Right cardiac atrium (tissue), 5 donors: Measurements from ENCODE around the gene RFESD. TPM values are rescaled to one million over a fixed set of nuclear protein-coding genes. Genes with fewer than 3 reads are reported as not detected.
A peak's percentile ranks its signal among the peaks of the same experiment; 100 is the strongest.

Experiments
- ATAC-seq, 2 donors: fragments of 200-7000 bp; cut with Tn5 transposase; one replicate each; pipeline versions ENCODE4 v1.8.0 to v1.9.1; 2020; ENCODE audit warnings: moderate library complexity in 2 of 2, mild to moderate bottlenecking in 1 of 2
- DNase-seq, 3 donors: peaks; one replicate each; pipeline ENCODE4 v3.0.0-alpha.2; 2020
- H3K27ac ChIP-seq: one replicate; pipeline ENCODE4 v1.5.1; 2013; ENCODE audit warnings: mild to moderate bottlenecking, low read length, control low read depth, moderate library complexity
- H3K27me3 ChIP-seq: one replicate; pipeline ENCODE4 v1.6.1; 2013; ENCODE audit not compliant: control insufficient read depth, insufficient read depth
- H3K4me1 ChIP-seq: one replicate; pipeline ENCODE4 v1.6.1; 2013; ENCODE audit warnings: low read length; ENCODE audit not compliant: control insufficient read depth, insufficient read depth
- H3K4me3 ChIP-seq: one replicate; pipeline ENCODE4 v1.5.1; 2013; ENCODE audit warnings: low read length, control low read depth
- H3K9me3 ChIP-seq: one replicate; pipeline ENCODE4 v1.6.1; 2013; ENCODE audit warnings: low read length; ENCODE audit not compliant: control insufficient read depth
- WGBS: extraction: QIAGEN DNeasy Blood & Tissue Kit; methylation state at CpG from one replicate; pipeline ENCODE4 v1.1.7; 2013; 5-methylcytosine and 5-hydroxymethylcytosine counted together
- intact Hi-C, 4 donors: fragments of 100-400 bp; cut with DNase I; formaldehyde crosslinking; loops; one replicate each; pipeline versions ENCODE4 v1.11.0 to v1.14.0; 2022 to 2023
- long read RNA-seq, 4 donors: library from polyadenylated mRNA; unstranded; transcript quantifications; one replicate each; pipeline ENCODE4 v2.0.0, GENCODE V29; 2020 to 2021
- polyA plus RNA-seq: library from polyadenylated mRNA; stranded (reverse); fragments of 200-250 nt; gene quantifications from one replicate; pipeline ENCODE4 v1.2.3, GENCODE V29; 2013
- total RNA-seq, 4 donors: library from RNA; stranded (reverse); fragmentation: NEBNext Ultra II Directional; extraction: Animal tissue kit (Norgen Biotek cat#: 25700); gene quantifications; one replicate each; pipeline ENCODE4 v1.2.1, GENCODE V29; 2021
- donor health status: healthy with polysubstance abuse.
- donor health status: DM: no; HTN: yes; CAD: no.
- donor health status: DM: no; HTN: no; CAD: no.
- donor health status: DM: no; HTN: yes; CAD: no; lungs with severe emphysema.
- donor health status: DM: yes; HTN: yes; CAD: no.

The RFESD gene
- total RNA-seq (1 to 10 TPM; 3.4 to 9.4 (median 4.9) TPM), polyA plus RNA-seq (3.2 TPM)
- long read RNA-seq, donor 1, partial matches to known transcripts = 0 of 3 reads
- long read RNA-seq, donor 1, other reads (novel, unspliced or antisense) = 0 of 3 reads
- long read RNA-seq, donor 2, partial matches to known transcripts = 0 of 3 reads
- long read RNA-seq, donor 2, other reads (novel, unspliced or antisense) = 1 of 3 reads
- long read RNA-seq, donor 3, partial matches to known transcripts = 0 of 2 reads
- long read RNA-seq, donor 3, other reads (novel, unspliced or antisense) = 2 of 2 reads
- long read RNA-seq, donor 4, partial matches to known transcripts = 0 of 5 reads
- long read RNA-seq, donor 4, other reads (novel, unspliced or antisense) = 2 of 5 reads

DNA sequence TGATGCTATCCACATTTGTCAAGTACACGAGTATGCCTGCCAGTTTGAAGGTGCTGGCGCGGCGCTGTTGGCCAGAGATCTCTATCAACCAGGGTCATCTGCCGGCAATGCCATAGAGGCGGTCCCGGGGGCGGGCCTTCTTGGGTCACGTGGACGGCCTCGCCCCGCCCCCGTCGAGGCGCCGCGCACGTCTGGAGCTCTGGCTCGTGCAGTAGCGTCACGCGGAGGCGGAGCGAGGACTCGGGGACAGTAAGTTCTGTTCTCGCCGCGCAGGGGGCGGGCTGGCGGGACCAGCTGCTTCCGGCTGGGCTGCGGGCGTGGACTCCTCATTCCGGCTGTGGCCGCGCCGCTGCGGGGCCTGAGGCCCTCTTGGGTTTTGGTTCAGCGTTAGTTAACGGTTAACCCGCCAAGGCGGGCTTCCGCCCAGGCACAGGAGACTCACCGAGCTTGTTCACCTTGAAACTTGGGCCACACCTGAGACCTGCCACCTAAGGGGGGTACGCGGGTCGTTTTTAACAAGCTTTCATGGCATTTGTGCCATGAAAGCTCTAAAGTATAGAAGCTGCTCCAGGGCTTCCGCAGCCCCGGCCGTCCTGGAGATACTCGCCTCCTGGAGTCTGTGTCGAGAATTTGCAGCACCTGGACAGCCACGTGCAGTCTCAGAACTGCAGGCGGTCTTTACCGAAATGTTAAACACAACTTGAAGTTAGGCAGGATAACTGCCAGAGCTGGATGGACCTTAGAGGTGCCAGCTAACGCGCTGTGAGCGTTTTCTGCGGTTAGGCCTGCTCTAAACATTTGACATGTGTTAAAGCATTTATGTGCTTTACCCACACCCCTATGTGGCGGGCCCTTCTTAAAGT is at the start of gene RFESD:
Gene RFESD, plus strand, starts transcription at position 209 of the 863 bp plus-strand sequence. CDS start 5,495 bp downstream, outside the sequence.
- intact Hi-C loops = loop anchor here in 2 of 4 donors (5.0 kb wide), 3 partner anchors 86 to 201 kb away; partner anchors contain the start of gene RHOBTB3 (in 1 of the 2)
- WGBS = under 1% methylated on average over 60 of the region's 60 CpGs
- Histone ChIP-seq H3K4me1 (no peaks in the 10 kb centered on the region), H3K27ac (peak within 1 kb of the TSS; percentile 93), H3K27me3 (no peaks in the 10 kb centered on the region), H3K4me3 (peak within 1 kb of the TSS; percentile 62), H3K9me3 (no peaks in the 10 kb centered on the region)
- DNase-seq = peak; percentile 99 to 100 (median 100)
- peak; percentile 99 to 100 for ATAC-seq

DNA sequence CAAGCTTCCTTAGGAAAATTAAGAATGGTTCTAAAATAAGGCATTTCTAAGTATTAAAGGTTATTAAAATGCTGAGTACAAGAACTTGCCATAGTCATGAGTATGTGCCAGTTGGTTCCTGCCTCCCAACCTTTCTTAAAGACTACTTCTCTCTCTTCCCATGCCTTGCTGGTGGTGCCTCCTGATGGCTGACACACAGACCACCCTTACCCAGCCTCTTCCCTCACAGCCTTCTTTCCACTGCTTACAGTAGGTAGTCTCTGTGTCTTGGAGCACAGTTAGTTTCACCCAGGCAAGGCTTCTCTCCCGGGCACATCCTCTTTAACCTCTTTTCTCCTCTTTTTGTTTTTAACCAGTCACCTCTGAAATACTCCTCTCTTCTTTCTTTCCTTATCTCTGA is 47.3 kb upstream of the RFESD start:
- no peaks in the 10 kb centered on the region for H3K9me3 ChIP-seq
- ATAC-seq = no peak
- no peak for DNase-seq
- 85% methylated on average over 1 of the region's 1 CpG for WGBS
- no peak overlapping the region for H3K27ac ChIP-seq
- no peaks in the 10 kb centered on the region for H3K4me1 ChIP-seq
- intact Hi-C loops = no loop called here
- H3K27me3 ChIP-seq = no peaks in the 10 kb centered on the region
- H3K4me3 ChIP-seq = no peak overlapping the region

GRCh38 chr5:95600557-95600956 is 46.0 kb upstream of the RFESD start:
- 57% methylated on average over 1 of the region's 1 CpG for WGBS
- no peaks in the 10 kb centered on the region for H3K9me3 ChIP-seq
- no peak for DNase-seq
- no peaks in the 10 kb centered on the region for H3K27me3 ChIP-seq
- H3K4me3 ChIP-seq = no peak overlapping the region
- no peaks in the 10 kb centered on the region for H3K4me1 ChIP-seq
- intact Hi-C loops = no loop called here
- ATAC-seq = no peak
- no peak overlapping the region for H3K27ac ChIP-seq

GRCh38 chr5:95605786-95606185 is 40.8 kb upstream of the RFESD start:
- intact Hi-C loops = no loop called here
- ATAC-seq = no peak
- Histone ChIP-seq H3K9me3 (no peaks in the 10 kb centered on the region), H3K27me3 (no peaks in the 10 kb centered on the region), H3K27ac (no peak overlapping the region), H3K4me1 (no peaks in the 10 kb centered on the region), H3K4me3 (no peak overlapping the region)
- WGBS = 97% methylated on average over 5 of the region's 5 CpGs
- no peak for DNase-seq

GRCh38 chr5:95606419-95606818 is 40.2 kb upstream of the RFESD start:
- intact Hi-C loops = no loop called here
- no peak overlapping the region for H3K4me3 ChIP-seq
- H3K9me3 ChIP-seq = no peaks in the 10 kb centered on the region
- no peaks in the 10 kb centered on the region for H3K4me1 ChIP-seq
- 95% methylated on average over 1 of the region's 1 CpG for WGBS
- no peaks in the 10 kb centered on the region for H3K27me3 ChIP-seq
- no peak overlapping the region for H3K27ac ChIP-seq
- ATAC-seq (no peak), DNase-seq (no peak)

- intact Hi-C loops = no loop called here
- no peak for ATAC-seq
- no peak for DNase-seq
- Histone ChIP-seq H3K27me3 (no peaks in the 10 kb centered on the region), H3K27ac (no peak overlapping the region), H3K4me1 (no peaks in the 10 kb centered on the region), H3K4me3 (no peak overlapping the region), H3K9me3 (no peaks in the 10 kb centered on the region)
- WGBS = 76% methylated on average over 3 of the region's 3 CpGs
These were observed 36.9 kb upstream of the RFESD start for GRCh38 chr5:95609711-95610110.

DNA sequence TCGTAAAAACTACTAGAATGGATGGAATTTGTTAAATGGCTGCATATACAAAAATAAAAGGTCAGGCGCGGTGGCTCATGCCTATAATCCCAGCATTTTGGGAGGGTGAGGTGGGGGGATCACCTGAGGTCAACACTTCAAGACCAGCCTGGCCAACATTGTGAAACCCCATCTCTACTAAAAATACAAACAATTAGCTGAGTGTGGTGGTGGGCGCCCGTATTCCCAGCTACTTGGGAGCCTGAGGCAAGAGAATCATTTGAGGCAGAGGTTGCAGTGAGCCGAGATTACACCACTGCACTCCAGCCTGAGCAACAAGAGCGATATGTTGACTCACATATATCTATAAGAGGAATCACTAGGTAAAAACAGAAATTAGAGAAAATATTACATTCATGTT is 36.0 kb upstream of the RFESD start:
- Histone ChIP-seq H3K27ac (no peak overlapping the region), H3K4me1 (no peaks in the 10 kb centered on the region), H3K27me3 (no peaks in the 10 kb centered on the region), H3K4me3 (no peak overlapping the region), H3K9me3 (no peaks in the 10 kb centered on the region)
- DNase-seq = no peak
- intact Hi-C loops = no loop called here
- WGBS = 96% methylated on average over 7 of the region's 7 CpGs
- no peak for ATAC-seq

- Histone ChIP-seq H3K27ac (no peak overlapping the region), H3K9me3 (no peaks in the 10 kb centered on the region), H3K4me3 (no peak overlapping the region), H3K27me3 (no peaks in the 10 kb centered on the region), H3K4me1 (no peaks in the 10 kb centered on the region)
- DNase-seq (no peak), ATAC-seq (no peak)
- intact Hi-C loops = no loop called here
- 94% methylated on average over 3 of the region's 3 CpGs for WGBS
These were observed 35.2 kb upstream of the RFESD start for GRCh38 chr5:95611396-95611795.

- Histone ChIP-seq H3K27me3 (no peaks in the 10 kb centered on the region), H3K9me3 (no peaks in the 10 kb centered on the region), H3K4me3 (no peak overlapping the region), H3K27ac (no peak overlapping the region), H3K4me1 (no peaks in the 10 kb centered on the region)
- 96% methylated on average over 1 of the region's 1 CpG for WGBS
- DNase-seq = no peak
- no peak for ATAC-seq
- intact Hi-C loops = no loop called here
These were observed 33.1 kb upstream of the RFESD start for GRCh38 chr5:95613514-95613913.

DNA sequence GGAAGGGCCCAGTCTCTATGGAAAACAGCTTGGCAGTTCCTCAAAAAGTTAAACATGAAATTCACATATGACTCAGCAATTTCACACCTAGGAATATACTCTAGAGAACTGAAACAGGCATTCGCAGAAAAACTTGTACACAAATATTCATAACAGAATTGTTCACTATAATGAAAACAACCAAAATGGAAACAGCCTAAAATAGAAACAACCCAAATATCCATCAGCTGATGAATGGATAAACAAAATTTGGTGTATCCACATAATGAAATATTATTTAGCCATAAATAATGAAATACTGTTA is 31.5 kb upstream of the RFESD start:
- Histone ChIP-seq H3K27ac (no peak overlapping the region), H3K9me3 (no peaks in the 10 kb centered on the region), H3K4me1 (no peaks in the 10 kb centered on the region), H3K4me3 (no peak overlapping the region), H3K27me3 (no peaks in the 10 kb centered on the region)
- no peak for DNase-seq
- intact Hi-C loops = no loop called here
- no peak for ATAC-seq
- 87% methylated on average over 1 of the region's 1 CpG for WGBS

- Histone ChIP-seq H3K4me3 (no peak overlapping the region), H3K27ac (no peak overlapping the region), H3K4me1 (no peaks in the 10 kb centered on the region), H3K27me3 (no peaks in the 10 kb centered on the region), H3K9me3 (no peaks in the 10 kb centered on the region)
- 95% methylated on average over 5 of the region's 5 CpGs for WGBS
- DNase-seq (no peak), ATAC-seq (no peak)
- intact Hi-C loops = no loop called here
These were observed 29.5 kb upstream of the RFESD start for GRCh38 chr5:95617057-95617456.
